Testis (tissue), 3 donors: ENCODE results near the gene KLK3. TPM values are rescaled to one million over a fixed set of nuclear protein-coding genes. Genes with fewer than 3 reads are reported as not detected.

Experiments used
- DNase-seq: peaks from one replicate; pipeline ENCODE4 v3.0.0-alpha.2; 2019
- H3K27ac ChIP-seq, 2 donors: fragments of 200-600 bp; sonication (generic); one replicate each; pipeline ENCODE4 v1.5.1; 2019
- H3K27me3 ChIP-seq: fragments of 200-600 bp; sonication (generic); one replicate; pipeline ENCODE4 v1.5.1; 2019
- H3K36me3 ChIP-seq: fragments of 200-600 bp; sonication (generic); one replicate; pipeline ENCODE4 v1.5.1; 2017; ENCODE audit warnings: low read depth; ENCODE audit errors: missing control alignments
- H3K4me1 ChIP-seq: fragments of 200-600 bp; sonication (generic); one replicate; pipeline ENCODE4 v1.5.1; 2019
- H3K4me3 ChIP-seq, 2 donors: fragments of 200-600 bp; sonication (generic); one replicate each; pipeline ENCODE4 v1.5.1; 2017 to 2019
- H3K9me3 ChIP-seq: fragments of 200-600 bp; sonication (generic); one replicate; pipeline ENCODE4 v1.5.1; 2017
- CTCF ChIP-seq, 3 experiments: fragments of 450-650 bp in 2 of 3; fragments of 200-600 bp in 1 of 3; sonication (generic) in 1 of 3; IDR thresholded peaks; one replicate each; pipeline ENCODE4 v1.5.1; 2016 to 2019; ENCODE audit warnings: antibody characterized with exemption in 3 of 3, mild to moderate bottlenecking in 2 of 3, moderate library complexity in 1 of 3
- POLR2A ChIP-seq: fragments of 450-650 bp; IDR thresholded peaks from one replicate; pipeline ENCODE4 v1.6.1; 2017; ENCODE audit warnings: antibody characterized with exemption, mild to moderate bottlenecking, moderate library complexity
- WGBS, 2 donors: methylation state at CpG; one replicate each; pipeline ENCODE4 v1.1.5; 2018; 5-methylcytosine and 5-hydroxymethylcytosine counted together
- intact Hi-C: fragments of 100-400 bp; cut with DNase I; formaldehyde crosslinking; loops from one replicate; pipeline ENCODE4 v1.15.1; 2023; ENCODE audit warnings: low total_unique reads
- polyA plus RNA-seq: library from polyadenylated mRNA; stranded (reverse); fragments of 350-450 nt; fragmentation: Illumina TruSeq; extraction: RNeasy Lipid Tissue Mini Kit (QIAGEN cat#74804); gene quantifications from one replicate; pipeline ENCODE4 v1.2.3, GENCODE V29; 2014; ENCODE audit warnings: low read depth, low replicate concordance; ENCODE audit not compliant: insufficient read depth
- total RNA-seq, 2 donors: library from RNA; depleted of rRNA; stranded (reverse); fragments of >200 nt; gene quantifications; one replicate each; pipeline ENCODE4 v1.2.3, GENCODE V29; 2016

Gene KLK3
- total and polyA plus RNA-seq, 3 donors from 2014 or later, result 0.63 to 1.3 (median 0.81) TPM

- H3K4me3 ChIP-seq, result no peak overlapping the region
- WGBS, 2 donors, result 44 to 45% methylated on average over 9 of the region's 9 CpGs
- H3K36me3 ChIP-seq, result no peaks in the 10 kb centered on the region
- no peaks in the 10 kb centered on the region for H3K4me1 ChIP-seq
- DNase-seq, result no peak
- intact Hi-C loops, result no loop called here
- no peaks in the 10 kb centered on the region for H3K27me3 ChIP-seq
- TF ChIP-seq CTCF (IDR thresholded peaks at IDR 0.05), result no peak
- TF ChIP-seq POLR2A, result no peak
- no peaks in the 10 kb centered on the region for H3K9me3 ChIP-seq
- H3K27ac ChIP-seq, result no peak overlapping the region
Observed at GRCh38 chr19:50875795-50876422, 21.2 kb downstream of the KLK3 start.

DNA sequence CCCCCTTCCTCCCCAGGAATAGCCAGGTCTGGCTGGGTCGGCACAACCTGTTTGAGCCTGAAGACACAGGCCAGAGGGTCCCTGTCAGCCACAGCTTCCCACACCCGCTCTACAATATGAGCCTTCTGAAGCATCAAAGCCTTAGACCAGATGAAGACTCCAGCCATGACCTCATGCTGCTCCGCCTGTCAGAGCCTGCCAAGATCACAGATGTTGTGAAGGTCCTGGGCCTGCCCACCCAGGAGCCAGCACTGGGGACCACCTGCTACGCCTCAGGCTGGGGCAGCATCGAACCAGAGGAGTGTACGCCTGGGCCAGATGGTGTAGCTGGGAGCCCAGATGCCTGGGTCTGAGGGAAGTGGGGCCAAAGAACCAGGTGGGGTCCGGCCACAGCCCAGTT lies 21.7 kb downstream of the KLK3 start:
- no peaks in the 10 kb centered on the region for H3K27me3 ChIP-seq
- H3K27ac ChIP-seq, result no peak overlapping the region
- 50 to 66% methylated on average over 3 to 7 of the region's 7 CpGs for WGBS, 2 donors
- no peaks in the 10 kb centered on the region for H3K36me3 ChIP-seq
- H3K4me3 ChIP-seq, result no peak overlapping the region
- TF ChIP-seq POLR2A (no peak), CTCF (IDR thresholded peaks at IDR 0.05) (no peak)
- no peak for DNase-seq
- intact Hi-C loops, result no loop called here
- no peaks in the 10 kb centered on the region for H3K4me1 ChIP-seq
- H3K9me3 ChIP-seq, result no peaks in the 10 kb centered on the region

- WGBS, 2 donors, result 56 to 58% methylated on average over 8 of the region's 8 CpGs
- Histone ChIP-seq H3K9me3 (no peaks in the 10 kb centered on the region), H3K4me1 (no peaks in the 10 kb centered on the region), H3K4me3 (no peak overlapping the region), H3K27me3 (no peaks in the 10 kb centered on the region), H3K27ac (no peak overlapping the region), H3K36me3 (no peaks in the 10 kb centered on the region)
- DNase-seq, result no peak
- intact Hi-C loops, result no loop called here
- no peak for TF ChIP-seq CTCF (IDR thresholded peaks at IDR 0.05)
- TF ChIP-seq POLR2A, result no peak
Observed at GRCh38 chr19:50877338-50877737, 22.6 kb downstream of the KLK3 start.

GRCh38 chr19:50878851-50879250 lies 24.1 kb downstream of the KLK3 start:
- Histone ChIP-seq H3K9me3 (no peaks in the 10 kb centered on the region), H3K27me3 (no peaks in the 10 kb centered on the region), H3K4me3 (no peak overlapping the region), H3K27ac (no peak overlapping the region), H3K36me3 (no peaks in the 10 kb centered on the region), H3K4me1 (no peaks in the 10 kb centered on the region)
- 63 to 66% methylated on average over 5 of the region's 5 CpGs for WGBS, 2 donors
- no peak for DNase-seq
- TF ChIP-seq POLR2A, result no peak
- intact Hi-C loops, result no loop called here

DNA sequence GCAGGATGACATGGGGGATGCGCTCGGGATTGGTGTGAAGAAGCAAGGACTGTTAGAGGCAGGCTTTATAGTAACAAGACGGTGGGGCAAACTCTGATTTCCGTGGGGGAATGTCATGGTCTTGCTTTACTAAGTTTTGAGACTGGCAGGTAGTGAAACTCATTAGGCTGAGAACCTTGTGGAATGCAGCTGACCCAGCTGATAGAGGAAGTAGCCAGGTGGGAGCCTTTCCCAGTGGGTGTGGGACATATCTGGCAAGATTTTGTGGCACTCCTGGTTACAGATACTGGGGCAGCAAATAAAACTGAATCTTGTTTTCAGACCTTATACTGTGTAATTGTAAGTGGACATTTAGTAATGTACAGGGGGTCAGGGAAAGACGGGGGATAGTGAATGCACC lies 25.5 kb downstream of the KLK3 start:
- Histone ChIP-seq H3K4me1 (no peaks in the 10 kb centered on the region), H3K36me3 (no peaks in the 10 kb centered on the region), H3K4me3 (no peak overlapping the region), H3K27ac (no peak overlapping the region), H3K27me3 (no peaks in the 10 kb centered on the region), H3K9me3 (no peaks in the 10 kb centered on the region)
- WGBS, 2 donors, result 76 to 89% methylated on average over 5 of the region's 5 CpGs
- no peak for DNase-seq
- TF ChIP-seq CTCF (IDR thresholded peaks at IDR 0.05) (no peak), POLR2A (no peak)
- intact Hi-C loops, result no loop called here
